T-helper 17 cell (primary cell): ENCODE measurements around the gene SELENOI. TPM values are rescaled to one million over a fixed set of nuclear protein-coding genes. Genes with fewer than 3 reads are reported as not detected.
A peak's percentile ranks its signal among the peaks of the same experiment; 100 is the strongest.

Source experiments
- ATAC-seq: fragments of 150-1000 bp; cut with Tn5 transposase; 2 replicates; pipeline ENCODE4 v1.10.0; 2021; ENCODE audit warnings: mild to moderate bottlenecking, moderate library complexity
- DNase-seq, 3 donors: peaks; one replicate each; pipeline versions ENCODE4 v3.0.0 to v3.0.0-alpha.2; 2020 to 2021
- H3K9me3 ChIP-seq: one replicate; pipeline ENCODE4 v1.7.0; 2013; ENCODE audit warnings: low read length, mild to moderate bottlenecking; ENCODE audit not compliant: control insufficient read depth, poor library complexity, severe bottlenecking
- H3K27ac Mint-ChIP-seq: one replicate; pipeline ENCODE4 v1.8.0; 2022; ENCODE audit warnings: mild to moderate bottlenecking, moderate library complexity, mixed read lengths
- H3K27me3 Mint-ChIP-seq: one replicate; pipeline ENCODE4 v1.8.0; 2022; ENCODE audit warnings: mixed read lengths
- H3K36me3 Mint-ChIP-seq: one replicate; pipeline ENCODE4 v1.8.0; 2022; ENCODE audit warnings: low read depth, mixed read lengths
- H3K4me1 Mint-ChIP-seq: one replicate; pipeline ENCODE4 v1.8.0; 2022; ENCODE audit warnings: mild to moderate bottlenecking, mixed read lengths
- H3K4me3 Mint-ChIP-seq: one replicate; pipeline ENCODE4 v1.8.0; 2022; ENCODE audit warnings: mild to moderate bottlenecking, moderate library complexity, mixed read lengths
- total RNA-seq, 4 donors: library from RNA in 2 of 4; stranded (reverse) in 2 of 4; gene quantifications; one replicate each; pipeline ENCODE4 v1.2.3 and lab custom pipeline; 2022 to 2026

The SELENOI gene
- total RNA-seq, 2 donors from 2014 or later: 27.9 to 36.6 TPM

GRCh38 chr2:26412091-26412673, 66.2 kb downstream of the SELENOI start:
- Mint-ChIP-seq H3K4me3 (peak overlapping the region; percentile 47), H3K27me3 (peaks cover 26% of the 10 kb centered on the region), H3K4me1 (peaks cover 14% of the 10 kb centered on the region), H3K27ac (peak overlapping the region; percentile 39), H3K36me3 (peaks cover 2% of the 10 kb centered on the region)
- H3K9me3 ChIP-seq: no peaks in the 10 kb centered on the region
- DNase-seq (no peak), ATAC-seq (no peak)

- peaks cover 11% of the 10 kb centered on the region for H3K4me1 Mint-ChIP-seq
- peaks cover 2% of the 10 kb centered on the region for H3K36me3 Mint-ChIP-seq
- no peak for DNase-seq
- H3K4me3 Mint-ChIP-seq: no peak overlapping the region
- ATAC-seq: no peak
- H3K27me3 Mint-ChIP-seq: peaks cover 22% of the 10 kb centered on the region
- no peak overlapping the region for H3K27ac Mint-ChIP-seq
- no peaks in the 10 kb centered on the region for H3K9me3 ChIP-seq
Observed at GRCh38 chr2:26414311-26414710, 68.4 kb downstream of the SELENOI start.

- Mint-ChIP-seq H3K36me3 (peaks cover 4% of the 10 kb centered on the region), H3K4me1 (peaks cover under 1% of the 10 kb centered on the region)
- no peak for DNase-seq
Observed at GRCh38 chr2:26421961-26422360, 76.0 kb downstream of the SELENOI start.

GRCh38 chr2:26422947-26423629, 77.1 kb downstream of the SELENOI start:
- no peak for DNase-seq
- no peak overlapping the region for H3K27ac Mint-ChIP-seq
- no peaks in the 10 kb centered on the region for H3K9me3 ChIP-seq
- no peak overlapping the region for H3K4me3 Mint-ChIP-seq
- no peak for ATAC-seq
- no peaks in the 10 kb centered on the region for H3K4me1 Mint-ChIP-seq
- H3K36me3 Mint-ChIP-seq: peaks cover 4% of the 10 kb centered on the region
- H3K27me3 Mint-ChIP-seq: peaks cover 17% of the 10 kb centered on the region

More at GRCh38 chr2:26421961-26422360, 76.0 kb downstream of the SELENOI start:
- no peak for ATAC-seq
- H3K27me3 Mint-ChIP-seq: peaks cover 25% of the 10 kb centered on the region
- H3K9me3 ChIP-seq: no peaks in the 10 kb centered on the region
- no peak overlapping the region for H3K27ac Mint-ChIP-seq
- H3K4me3 Mint-ChIP-seq: no peak overlapping the region

GRCh38 chr2:26423750-26424149, 77.8 kb downstream of the SELENOI start:
- no peak for ATAC-seq
- H3K36me3 Mint-ChIP-seq: peaks cover 4% of the 10 kb centered on the region

GRCh38 chr2:26424221-26424620, 78.3 kb downstream of the SELENOI start:
- no peaks in the 10 kb centered on the region for H3K9me3 ChIP-seq
- no peak overlapping the region for H3K27ac Mint-ChIP-seq
- H3K4me3 Mint-ChIP-seq: no peak overlapping the region
- peaks cover 4% of the 10 kb centered on the region for H3K36me3 Mint-ChIP-seq
- DNase-seq (no peak), ATAC-seq (no peak)
- H3K27me3 Mint-ChIP-seq: peaks cover 15% of the 10 kb centered on the region
- H3K4me1 Mint-ChIP-seq: no peaks in the 10 kb centered on the region

More at GRCh38 chr2:26423750-26424149, 77.8 kb downstream of the SELENOI start:
- Mint-ChIP-seq H3K4me1 (no peaks in the 10 kb centered on the region), H3K27ac (no peak overlapping the region), H3K4me3 (no peak overlapping the region), H3K27me3 (peaks cover 15% of the 10 kb centered on the region)
- no peaks in the 10 kb centered on the region for H3K9me3 ChIP-seq
- no peak for DNase-seq

GRCh38 chr2:26428846-26429245, 82.9 kb downstream of the SELENOI start:
- DNase-seq (no peak), ATAC-seq (no peak)
- Mint-ChIP-seq H3K4me3 (no peak overlapping the region), H3K36me3 (peaks cover 4% of the 10 kb centered on the region), H3K27ac (no peak overlapping the region), H3K27me3 (peaks cover 36% of the 10 kb centered on the region), H3K4me1 (no peaks in the 10 kb centered on the region)
- no peaks in the 10 kb centered on the region for H3K9me3 ChIP-seq

GRCh38 chr2:26429779-26430578, 84.0 kb downstream of the SELENOI start:
- H3K27me3 Mint-ChIP-seq: peaks cover 40% of the 10 kb centered on the region
- H3K9me3 ChIP-seq: no peaks in the 10 kb centered on the region
- ATAC-seq (no peak), DNase-seq (no peak)
- H3K4me1 Mint-ChIP-seq: no peaks in the 10 kb centered on the region
- peaks cover 3% of the 10 kb centered on the region for H3K36me3 Mint-ChIP-seq
- H3K4me3 Mint-ChIP-seq: no peak overlapping the region
- no peak overlapping the region for H3K27ac Mint-ChIP-seq

GRCh38 chr2:26430826-26431225, 84.9 kb downstream of the SELENOI start:
- H3K4me3 Mint-ChIP-seq: no peak overlapping the region
- ATAC-seq (no peak), DNase-seq (no peak)
- peaks cover 43% of the 10 kb centered on the region for H3K27me3 Mint-ChIP-seq
- H3K4me1 Mint-ChIP-seq: no peaks in the 10 kb centered on the region
- H3K9me3 ChIP-seq: no peaks in the 10 kb centered on the region
- H3K27ac Mint-ChIP-seq: no peak overlapping the region
- peaks cover 2% of the 10 kb centered on the region for H3K36me3 Mint-ChIP-seq

GRCh38 chr2:26432363-26432762, 86.4 kb downstream of the SELENOI start:
- Mint-ChIP-seq H3K4me3 (no peak overlapping the region), H3K4me1 (no peaks in the 10 kb centered on the region), H3K36me3 (peaks cover 2% of the 10 kb centered on the region), H3K27me3 (peaks cover 54% of the 10 kb centered on the region), H3K27ac (no peak overlapping the region)
- ATAC-seq: no peak
- H3K9me3 ChIP-seq: no peaks in the 10 kb centered on the region
- no peak for DNase-seq

GRCh38 chr2:26432859-26433258, 86.9 kb downstream of the SELENOI start:
- Mint-ChIP-seq H3K4me3 (no peak overlapping the region), H3K4me1 (no peaks in the 10 kb centered on the region)

GRCh38 chr2:26435106-26435505, 89.2 kb downstream of the SELENOI start:
- H3K27me3 Mint-ChIP-seq: peaks cover 56% of the 10 kb centered on the region
- no peak for ATAC-seq
- H3K4me3 Mint-ChIP-seq: no peak overlapping the region
- H3K4me1 Mint-ChIP-seq: peaks cover 6% of the 10 kb centered on the region
- no peak for DNase-seq
- no peak overlapping the region for H3K27ac Mint-ChIP-seq
- no peaks in the 10 kb centered on the region for H3K36me3 Mint-ChIP-seq
- no peaks in the 10 kb centered on the region for H3K9me3 ChIP-seq

More at GRCh38 chr2:26432859-26433258, 86.9 kb downstream of the SELENOI start:
- no peak overlapping the region for H3K27ac Mint-ChIP-seq
- no peaks in the 10 kb centered on the region for H3K9me3 ChIP-seq
- no peak for ATAC-seq
- H3K27me3 Mint-ChIP-seq: peaks cover 54% of the 10 kb centered on the region
- no peak for DNase-seq
- H3K36me3 Mint-ChIP-seq: peaks cover 2% of the 10 kb centered on the region

- Mint-ChIP-seq H3K4me3 (no peak overlapping the region), H3K27me3 (peaks cover 35% of the 10 kb centered on the region), H3K36me3 (no peaks in the 10 kb centered on the region), H3K27ac (no peak overlapping the region), H3K4me1 (peaks cover 6% of the 10 kb centered on the region)
- ATAC-seq (no peak), DNase-seq (no peak)
- no peaks in the 10 kb centered on the region for H3K9me3 ChIP-seq
Observed at GRCh38 chr2:26438526-26438925, 92.6 kb downstream of the SELENOI start.
